ENCODE data around the gene ADRA2B.

- no peak for TF ChIP-seq CTCF (IDR thresholded peaks at IDR 0.05; ENCODE audit: low read length)
- TF ChIP-seq EZH2 (IDR thresholded peaks at IDR 0.05; ENCODE audit: borderline replicate concordance, low read length): no peak
Observed at GRCh38 chr2:96108541-96109360, 7.6 kb downstream of the ADRA2B start.

Measured in OCI-LY1 (cell line).